Measurements from ENCODE around the gene NPC1L1.
A peak's percentile ranks its signal among the peaks of the same experiment; 100 is the strongest.

The NPC1L1 gene, protein sequence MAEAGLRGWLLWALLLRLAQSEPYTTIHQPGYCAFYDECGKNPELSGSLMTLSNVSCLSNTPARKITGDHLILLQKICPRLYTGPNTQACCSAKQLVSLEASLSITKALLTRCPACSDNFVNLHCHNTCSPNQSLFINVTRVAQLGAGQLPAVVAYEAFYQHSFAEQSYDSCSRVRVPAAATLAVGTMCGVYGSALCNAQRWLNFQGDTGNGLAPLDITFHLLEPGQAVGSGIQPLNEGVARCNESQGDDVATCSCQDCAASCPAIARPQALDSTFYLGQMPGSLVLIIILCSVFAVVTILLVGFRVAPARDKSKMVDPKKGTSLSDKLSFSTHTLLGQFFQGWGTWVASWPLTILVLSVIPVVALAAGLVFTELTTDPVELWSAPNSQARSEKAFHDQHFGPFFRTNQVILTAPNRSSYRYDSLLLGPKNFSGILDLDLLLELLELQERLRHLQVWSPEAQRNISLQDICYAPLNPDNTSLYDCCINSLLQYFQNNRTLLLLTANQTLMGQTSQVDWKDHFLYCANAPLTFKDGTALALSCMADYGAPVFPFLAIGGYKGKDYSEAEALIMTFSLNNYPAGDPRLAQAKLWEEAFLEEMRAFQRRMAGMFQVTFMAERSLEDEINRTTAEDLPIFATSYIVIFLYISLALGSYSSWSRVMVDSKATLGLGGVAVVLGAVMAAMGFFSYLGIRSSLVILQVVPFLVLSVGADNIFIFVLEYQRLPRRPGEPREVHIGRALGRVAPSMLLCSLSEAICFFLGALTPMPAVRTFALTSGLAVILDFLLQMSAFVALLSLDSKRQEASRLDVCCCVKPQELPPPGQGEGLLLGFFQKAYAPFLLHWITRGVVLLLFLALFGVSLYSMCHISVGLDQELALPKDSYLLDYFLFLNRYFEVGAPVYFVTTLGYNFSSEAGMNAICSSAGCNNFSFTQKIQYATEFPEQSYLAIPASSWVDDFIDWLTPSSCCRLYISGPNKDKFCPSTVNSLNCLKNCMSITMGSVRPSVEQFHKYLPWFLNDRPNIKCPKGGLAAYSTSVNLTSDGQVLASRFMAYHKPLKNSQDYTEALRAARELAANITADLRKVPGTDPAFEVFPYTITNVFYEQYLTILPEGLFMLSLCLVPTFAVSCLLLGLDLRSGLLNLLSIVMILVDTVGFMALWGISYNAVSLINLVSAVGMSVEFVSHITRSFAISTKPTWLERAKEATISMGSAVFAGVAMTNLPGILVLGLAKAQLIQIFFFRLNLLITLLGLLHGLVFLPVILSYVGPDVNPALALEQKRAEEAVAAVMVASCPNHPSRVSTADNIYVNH (N-terminal part only)

GRCh38 chr7:44541028-44541869, at the start of gene NPC1L1:
Gene NPC1L1, minus strand, starts transcription at chr7:44541330. Its CDS starts 71 bp downstream, at chr7:44541259.
- DNase-seq, result peak; percentile 55

DNA sequence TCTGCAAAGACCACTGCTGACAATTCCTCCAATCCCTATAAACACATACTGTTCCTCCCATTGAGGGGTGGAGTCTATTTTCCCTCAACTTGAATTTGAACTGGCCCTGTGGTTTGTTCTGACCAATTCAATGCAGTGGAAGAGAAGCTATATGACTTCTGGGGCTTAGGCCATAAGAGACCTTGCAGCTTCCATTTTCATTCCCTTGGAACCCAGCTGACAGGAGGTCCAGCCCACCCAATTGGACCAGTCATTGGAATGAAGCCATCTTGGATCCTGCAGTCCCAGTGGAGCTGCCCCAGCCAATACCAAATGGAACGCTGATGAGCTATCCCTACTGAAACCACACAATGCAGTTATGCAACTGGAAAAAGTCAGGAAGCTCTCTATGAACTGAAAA, 49.8 kb upstream of the NPC1L1 start:
- DNase-seq, result no peak

- DNase-seq, result no peak
Observed at GRCh38 chr7:44587843-44588711, 46.9 kb upstream of the NPC1L1 start.

DNA sequence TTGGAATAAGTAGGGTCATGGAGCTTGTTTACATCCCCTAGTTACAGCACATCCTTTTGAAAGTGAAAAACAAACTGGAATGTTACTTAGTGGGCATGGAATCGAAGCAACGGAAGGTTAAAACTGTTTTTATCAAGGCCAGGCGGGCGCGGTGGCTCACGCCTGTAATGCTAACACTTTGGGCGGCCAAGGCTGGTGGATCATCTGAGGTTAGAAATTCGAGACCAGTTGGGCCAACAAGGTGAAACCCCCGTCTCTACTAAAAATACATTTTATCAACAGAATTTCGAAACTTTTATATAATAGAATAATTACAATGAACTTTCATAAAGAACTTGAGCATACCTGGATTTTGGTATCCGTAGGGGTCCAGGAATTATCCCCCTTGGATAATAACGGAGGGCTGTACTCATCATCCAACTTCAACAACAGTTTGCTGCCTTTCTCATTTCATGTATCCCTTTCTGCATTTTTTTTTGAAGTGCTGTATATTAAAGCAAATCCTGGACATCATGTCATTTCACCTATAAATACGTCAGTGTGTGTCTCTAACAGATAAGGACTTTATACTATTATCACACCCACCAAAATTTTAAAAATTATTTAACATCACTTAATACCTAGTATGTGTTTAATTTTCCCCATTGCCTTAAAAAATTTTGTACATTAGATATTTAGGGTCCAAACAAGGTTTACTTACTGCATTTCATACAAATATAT, 42.2 kb upstream of the NPC1L1 start:
- no peak for DNase-seq

- peak; percentile 100 for DNase-seq
Observed at GRCh38 chr7:44581879-44582603, 40.9 kb upstream of the NPC1L1 start, which contains the start of gene TMED4. Gene TMED4, minus strand, starts transcription at chr7:44582231. Its CDS starts 25 bp downstream, at chr7:44582206.

- DNase-seq, result peak; percentile 57
Observed at GRCh38 chr7:44580945-44581878, 40.1 kb upstream of the NPC1L1 start.

- DNase-seq, result no peak
Observed at GRCh38 chr7:44576228-44576627, 35.1 kb upstream of the NPC1L1 start.

DNA sequence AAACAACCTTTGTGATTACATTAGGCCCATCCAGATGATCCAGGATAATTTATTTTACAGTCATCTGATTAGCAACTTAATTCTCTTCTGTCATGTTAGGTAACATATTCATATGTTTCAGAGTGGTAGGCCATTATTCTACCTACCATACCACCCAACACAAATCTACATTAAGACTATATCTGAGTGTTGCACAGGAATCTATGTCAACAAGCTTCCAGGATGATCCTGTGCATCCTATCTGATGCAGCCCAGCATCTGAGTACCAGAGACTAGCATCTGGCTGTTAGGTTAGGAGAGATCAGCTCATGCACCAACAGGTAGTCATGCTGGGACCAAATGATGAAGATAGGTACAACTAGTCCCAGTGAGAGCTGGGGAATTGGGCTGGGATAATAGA, 33.9 kb upstream of the NPC1L1 start:
- DNase-seq, result no peak

DNA sequence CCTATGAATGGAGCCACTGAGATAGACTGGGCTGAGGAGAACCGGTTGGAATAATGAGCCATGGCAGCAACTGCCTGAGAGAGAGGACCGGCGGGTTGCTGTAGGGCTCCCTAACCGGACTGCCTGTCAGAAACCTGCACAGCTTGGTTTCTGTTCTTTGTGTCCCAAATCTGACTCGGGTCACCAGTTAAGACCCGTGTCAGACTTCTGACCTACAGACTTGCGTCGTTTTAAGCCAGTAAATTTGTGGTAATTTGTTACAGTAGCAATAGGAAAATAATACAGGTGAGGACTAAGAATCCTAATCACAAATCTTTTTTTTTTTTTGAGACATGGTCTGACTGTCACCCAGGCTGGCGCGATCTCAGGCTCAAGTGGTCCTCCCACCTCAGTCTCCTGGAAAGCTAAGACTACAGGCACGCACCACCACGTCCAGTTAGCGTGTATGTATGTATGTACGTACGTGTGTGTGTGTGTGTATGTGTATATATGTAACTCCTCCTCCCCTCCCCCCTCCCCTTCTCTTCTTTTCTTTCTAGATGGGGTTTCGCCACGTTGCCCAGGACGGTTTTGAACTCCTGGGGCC, 33.2 kb upstream of the NPC1L1 start:
- DNase-seq, result no peak

GRCh38 chr7:44573464-44574286, 32.5 kb upstream of the NPC1L1 start, which contains the start of gene DDX56:
Gene DDX56, minus strand, starts transcription at chr7:44573908. Its CDS starts 13 bp downstream, at chr7:44573895.
- peak; percentile 98 for DNase-seq

DNA sequence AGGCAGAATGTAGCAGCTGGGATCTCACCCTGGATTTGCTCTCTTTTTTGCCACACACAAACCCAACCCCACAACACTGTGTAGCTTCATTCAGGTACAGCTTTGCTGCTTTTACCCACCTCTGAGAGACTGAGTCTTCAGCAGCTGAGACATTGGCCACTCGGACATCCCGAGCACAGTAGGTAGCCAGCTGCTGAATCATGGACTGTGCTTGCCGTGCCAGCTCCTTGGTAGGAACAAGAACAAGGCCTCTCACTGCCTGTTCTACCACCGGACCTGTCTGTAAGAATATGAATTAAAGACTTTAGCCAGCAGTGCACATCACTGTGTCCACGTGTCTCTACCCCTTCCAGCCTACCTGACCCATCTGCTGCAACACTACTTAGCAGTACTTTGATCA, 31.6 kb upstream of the NPC1L1 start:
- no peak for DNase-seq

- no peak for DNase-seq
Observed at GRCh38 chr7:44569959-44570358, 28.8 kb upstream of the NPC1L1 start.

DNA sequence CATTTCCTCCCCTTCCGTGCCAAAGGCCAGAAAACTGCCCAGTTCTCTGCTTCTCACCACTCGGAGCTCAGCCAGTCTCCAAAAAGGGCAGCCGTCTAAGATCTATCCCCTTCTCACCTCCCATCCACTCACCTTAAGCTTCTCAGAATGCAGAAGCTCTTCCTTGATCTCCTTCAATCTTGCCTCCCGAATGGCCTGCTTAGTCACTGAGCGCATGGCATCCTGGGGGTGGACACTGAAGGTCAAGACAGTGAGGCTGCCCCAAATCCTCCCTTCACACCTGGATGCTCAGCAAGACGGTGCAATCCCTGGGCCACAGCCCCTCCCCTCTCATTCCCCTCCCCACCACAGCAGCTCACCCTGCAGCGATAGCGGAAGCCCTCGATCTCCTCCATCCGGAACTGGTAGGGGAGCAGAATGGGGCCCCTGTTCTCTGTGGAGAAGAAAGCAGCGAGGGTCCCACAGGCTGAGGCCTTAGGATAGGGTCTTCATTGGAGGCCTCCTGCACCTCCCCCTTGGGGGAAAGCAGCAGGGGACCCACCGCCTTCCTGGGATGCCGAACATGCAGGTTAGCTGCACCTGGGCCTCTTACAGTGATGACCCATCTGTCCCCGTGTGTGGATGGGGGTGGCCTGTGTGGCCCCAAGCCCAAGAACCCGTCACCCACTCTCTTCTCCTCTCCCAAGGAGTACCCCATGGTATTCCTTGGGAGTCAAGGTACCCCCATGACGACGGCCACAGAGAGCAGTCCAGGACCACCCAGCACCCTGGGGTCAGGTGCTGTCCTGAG, 27.8 kb upstream of the NPC1L1 start:
- DNase-seq, result no peak

- DNase-seq, result no peak
Observed at GRCh38 chr7:44567884-44568283, 26.8 kb upstream of the NPC1L1 start.

- no peak for DNase-seq
Observed at GRCh38 chr7:44566680-44567079, 25.6 kb upstream of the NPC1L1 start.
